ENCODE data around the gene TMEM51. TPM values are rescaled to one million over a fixed set of nuclear protein-coding genes. Genes with fewer than 3 reads are reported as not detected.

Gene TMEM51
- polyA plus RNA-seq, 1 experiment, result 28.6 TPM

- POLR2A ChIA-PET, result no interaction called here
- TF ChIP-seq CTCF (IDR thresholded peaks at IDR 0.05; ENCODE audit: low read depth, low read length), result no peak
- Histone ChIP-seq H3K27me3 (ENCODE audit: control insufficient read depth, insufficient read depth, low read length) (peaks cover 25% of the 10 kb centered on the region), H3K9me3 (ENCODE audit: control insufficient read depth, insufficient read depth, low read length) (no peaks in the 10 kb centered on the region; the same call in 1 of the 2 replicates), H3K4me3 (ENCODE audit: low read depth, low read length) (no peak overlapping the region), H3K27ac (ENCODE audit: low read depth, low read length) (no peak overlapping the region)
- CTCF ChIA-PET, result interaction anchor here (1.1 kb wide), 1 partner anchor 13 kb away, joined by 6 read pairs; no protein-coding TSS in a partner anchor
- no peak for DNase-seq (ENCODE audit: low read depth, low spot score)
Observed at GRCh38 chr1:15114884-15115283, 38.7 kb upstream of the TMEM51 start.

GRCh38 chr1:15115542-15116330 is 37.8 kb upstream of the TMEM51 start:
- no peak for DNase-seq (ENCODE audit: low read depth, low spot score)
- ChIA-PET CTCF (interaction anchor here (0.9 kb wide), 2 partner anchors 13 to 189 kb away, joined by 3 to 4 read pairs; no protein-coding TSS in a partner anchor), POLR2A (no interaction called here)
- no peak for TF ChIP-seq CTCF (IDR thresholded peaks at IDR 0.05; ENCODE audit: low read depth, low read length)
- no peak overlapping the region for H3K27ac ChIP-seq (ENCODE audit: low read depth, low read length)
- no peaks in the 10 kb centered on the region; the same call in 1 of the 2 replicates for H3K9me3 ChIP-seq (ENCODE audit: control insufficient read depth, insufficient read depth, low read length)
- H3K27me3 ChIP-seq (ENCODE audit: control insufficient read depth, insufficient read depth, low read length), result peaks cover 27% of the 10 kb centered on the region
- H3K4me3 ChIP-seq (ENCODE audit: low read depth, low read length), result no peak overlapping the region

- ChIA-PET POLR2A (no interaction called here), CTCF (interaction anchor here (0.9 kb wide), 1 partner anchor 188 kb away, joined by 3 read pairs; no protein-coding TSS in a partner anchor)
- Histone ChIP-seq H3K27ac (ENCODE audit: low read depth, low read length) (no peak overlapping the region), H3K27me3 (ENCODE audit: control insufficient read depth, insufficient read depth, low read length) (peaks cover 38% of the 10 kb centered on the region), H3K9me3 (ENCODE audit: control insufficient read depth, insufficient read depth, low read length) (no peaks in the 10 kb centered on the region; the same call in 1 of the 2 replicates), H3K4me3 (ENCODE audit: low read depth, low read length) (no peak overlapping the region)
- TF ChIP-seq CTCF (IDR thresholded peaks at IDR 0.05; ENCODE audit: low read depth, low read length), result no peak
- DNase-seq (ENCODE audit: low read depth, low spot score), result no peak
Observed at GRCh38 chr1:15116966-15117365, 36.6 kb upstream of the TMEM51 start.

GRCh38 chr1:15117671-15118325 is 35.7 kb upstream of the TMEM51 start:
- ChIA-PET CTCF (no interaction called here), POLR2A (no interaction called here)

More at GRCh38 chr1:15117671-15118325, 35.7 kb upstream of the TMEM51 start:
- no peak for TF ChIP-seq CTCF (IDR thresholded peaks at IDR 0.05; ENCODE audit: low read depth, low read length)
- no peaks in the 10 kb centered on the region; the same call in 1 of the 2 replicates for H3K9me3 ChIP-seq (ENCODE audit: control insufficient read depth, insufficient read depth, low read length)
- no peak for DNase-seq (ENCODE audit: low read depth, low spot score)
- H3K4me3 ChIP-seq (ENCODE audit: low read depth, low read length), result no peak overlapping the region
- no peak overlapping the region for H3K27ac ChIP-seq (ENCODE audit: low read depth, low read length)
- peaks cover 42% of the 10 kb centered on the region for H3K27me3 ChIP-seq (ENCODE audit: control insufficient read depth, insufficient read depth, low read length)

Data from AG04450 (cell line).